CD8-positive, alpha-beta memory T cell (primary cell): Measurements from ENCODE around the gene KNDC1. TPM values are rescaled to one million over a fixed set of nuclear protein-coding genes. Genes with fewer than 3 reads are reported as not detected.
"Not testable (repeated sequence)": the region's sequence is repeated elsewhere in the genome, so short reads cannot be mapped to it uniquely, and the experiment has no call there.

Source experiments
- CTCF ChIA-PET: fragments of 350-600 bp; sonication (Branson Sonifier 250); formaldehyde crosslinking; loops from one replicate; lab custom pipeline; 2021; ENCODE audit warnings: antibody characterized with exemption; lab: Charles Lee
- POLR2A ChIA-PET: fragments of 350-600 bp; sonication (Branson Sonifier 250); formaldehyde crosslinking; loops from one replicate; lab custom pipeline; 2021; ENCODE audit warnings: antibody characterized with exemption; lab: Charles Lee
- DNase-seq, 5 donors: peaks; one replicate each; pipeline versions ENCODE4 v3.0.0 to v3.0.0-alpha.2; 2020 to 2022; ENCODE audit warnings: mixed read lengths in 1 of 5
- H3K27ac ChIP-seq: one replicate; pipeline ENCODE4 v1.7.0; 2013; ENCODE audit warnings: low read depth, mild to moderate bottlenecking, low read length, moderate library complexity
- H3K27me3 ChIP-seq: 2 replicates; pipeline ENCODE4 v1.7.0; 2013; ENCODE audit warnings: low read length, mild to moderate bottlenecking; ENCODE audit not compliant: insufficient read depth, poor library complexity, severe bottlenecking
- H3K36me3 ChIP-seq: 2 replicates; pipeline ENCODE4 v1.7.0; 2013; ENCODE audit warnings: mild to moderate bottlenecking, low read length, moderate library complexity; ENCODE audit not compliant: insufficient read depth
- H3K4me1 ChIP-seq: 2 replicates; pipeline ENCODE4 v1.7.0; 2013; ENCODE audit warnings: mild to moderate bottlenecking, low read length, moderate library complexity; ENCODE audit not compliant: insufficient read depth
- H3K4me3 ChIP-seq: 2 replicates; pipeline ENCODE4 v1.7.0; 2013; ENCODE audit warnings: mild to moderate bottlenecking, low read length
- H3K9me3 ChIP-seq: 2 replicates; pipeline ENCODE4 v1.7.0; 2013; ENCODE audit warnings: mild to moderate bottlenecking, low read length
- H3K27ac Mint-ChIP-seq, 8 donors: one replicate each; pipeline ENCODE4 v1.8.0; 2020 to 2021; ENCODE audit warnings: mixed read lengths in 8 of 8, mild to moderate bottlenecking in 6 of 8, inconsistent platforms in 3 of 8, moderate library complexity in 3 of 8
- H3K27me3 Mint-ChIP-seq, 2 donors: one replicate each; pipeline ENCODE4 v1.8.0; 2020 to 2021; ENCODE audit warnings: mixed read lengths in 2 of 2, mild to moderate bottlenecking in 1 of 2, moderate library complexity in 1 of 2
- H3K36me3 Mint-ChIP-seq, 3 donors: one replicate each; pipeline ENCODE4 v1.8.0; 2020 to 2021; ENCODE audit warnings: mixed read lengths in 3 of 3, inconsistent platforms in 1 of 3, mild to moderate bottlenecking in 1 of 3
- H3K4me1 Mint-ChIP-seq, 3 donors: one replicate each; pipeline ENCODE4 v1.8.0; 2020 to 2021; ENCODE audit warnings: mixed read lengths in 3 of 3, inconsistent platforms in 1 of 3, mild to moderate bottlenecking in 1 of 3
- H3K4me3 Mint-ChIP-seq, 7 donors: one replicate each; pipeline ENCODE4 v1.8.0; 2020 to 2021; ENCODE audit warnings: mixed read lengths in 7 of 7, mild to moderate bottlenecking in 6 of 7, moderate library complexity in 4 of 7, inconsistent platforms in 2 of 7
- H3K9me3 Mint-ChIP-seq, 5 donors: one replicate each; pipeline ENCODE4 v1.8.0; 2020 to 2022; ENCODE audit warnings: mixed read lengths in 5 of 5, mild to moderate bottlenecking in 3 of 5, moderate library complexity in 2 of 5, inconsistent platforms in 1 of 5
- polyA plus RNA-seq: library from polyadenylated mRNA; unstranded; fragments of 300-500 nt; fragmentation: Illumina TruSeq; gene quantifications from one replicate; pipeline ENCODE4 v1.2.3, GENCODE V29; 2021
- total RNA-seq, 2 experiments: library from RNA; stranded (reverse); gene quantifications; one replicate each; pipeline ENCODE4 v1.2.3, GENCODE V29; 2021

Gene KNDC1
- total and polyA plus RNA-seq, 3 experiments from 2014 or later, result 0.05 TPM; not detected in 2

GRCh38 chr10:133142523-133143199 is 17.4 kb upstream of the KNDC1 start:
- DNase-seq, result no peak
- H3K4me1 Mint-ChIP-seq, result peaks cover 0 to 11% (median 4%) of the 10 kb centered on the region in 3 donors
- H3K27me3 ChIP-seq, result peaks cover 4% of the 10 kb centered on the region
- H3K9me3 ChIP-seq, result no peaks in the 10 kb centered on the region
- H3K27me3 Mint-ChIP-seq, result peaks cover 19 to 43% of the 10 kb centered on the region in 2 donors
- H3K27ac ChIP-seq, result no peak overlapping the region
- no peak overlapping the region for H3K4me3 Mint-ChIP-seq
- H3K4me1 ChIP-seq, result no peaks in the 10 kb centered on the region
- H3K9me3 Mint-ChIP-seq, result peaks cover 3 to 5% (median 4%) of the 10 kb centered on the region in 5 donors
- H3K4me3 ChIP-seq, result no peak overlapping the region
- CTCF ChIA-PET, result interaction anchor here (1.1 to 2.7 kb wide), 5 partner anchors 16 to 187 kb away, joined by 3 to 10 read pairs (median 4); partner anchors contain the start of gene ADAM8
- peak overlapping the region in 1 of 8 donors; percentile 74 for H3K27ac Mint-ChIP-seq
- peaks cover 0 to 13% (median 0%) of the 10 kb centered on the region in 3 donors for H3K36me3 Mint-ChIP-seq
- POLR2A ChIA-PET, result no interaction called here
- H3K36me3 ChIP-seq, result no peaks in the 10 kb centered on the region

GRCh38 chr10:133143200-133143533 is 16.9 kb upstream of the KNDC1 start:
- H3K27me3 Mint-ChIP-seq, result peaks cover 19 to 48% of the 10 kb centered on the region in 2 donors
- peaks cover 4% of the 10 kb centered on the region for H3K27me3 ChIP-seq
- POLR2A ChIA-PET, result no interaction called here

GRCh38 chr10:133143546-133143945 is 16.5 kb upstream of the KNDC1 start:
- no peak for DNase-seq
- CTCF ChIA-PET, result interaction anchor here (0.7 to 2.7 kb wide), 7 partner anchors 8 to 186 kb away, joined by 3 to 10 read pairs (median 4); partner anchors contain the start of gene ADAM8
- peak overlapping the region in 1 of 7 donors; percentile 49 for H3K4me3 Mint-ChIP-seq
- peaks cover 3 to 9% (median 7%) of the 10 kb centered on the region in 5 donors for H3K9me3 Mint-ChIP-seq
- Histone ChIP-seq H3K27ac (no peak overlapping the region), H3K36me3 (no peaks in the 10 kb centered on the region), H3K9me3 (no peaks in the 10 kb centered on the region), H3K4me1 (no peaks in the 10 kb centered on the region), H3K27me3 (peaks cover 4% of the 10 kb centered on the region), H3K4me3 (no peak overlapping the region)
- H3K27ac Mint-ChIP-seq, result no peak overlapping the region
- peaks cover 21 to 52% of the 10 kb centered on the region in 2 donors for H3K27me3 Mint-ChIP-seq
- POLR2A ChIA-PET, result no interaction called here
- peaks cover 0 to 13% (median 0%) of the 10 kb centered on the region in 3 donors for H3K36me3 Mint-ChIP-seq
- peaks cover 0 to 11% (median 4%) of the 10 kb centered on the region in 3 donors for H3K4me1 Mint-ChIP-seq

More at GRCh38 chr10:133143200-133143533, 16.9 kb upstream of the KNDC1 start:
- Mint-ChIP-seq H3K4me1 (peaks cover 0 to 11% (median 4%) of the 10 kb centered on the region in 3 donors), H3K27ac (no peak overlapping the region), H3K36me3 (peaks cover 0 to 13% (median 0%) of the 10 kb centered on the region in 3 donors), H3K4me3 (no peak overlapping the region), H3K9me3 (peaks cover 3 to 9% (median 7%) of the 10 kb centered on the region in 5 donors)
- no peaks in the 10 kb centered on the region for H3K4me1 ChIP-seq
- no peaks in the 10 kb centered on the region for H3K9me3 ChIP-seq
- no peak for DNase-seq
- CTCF ChIA-PET, result interaction anchor here (0.7 to 2.7 kb wide), 7 partner anchors 8 to 187 kb away, joined by 3 to 10 read pairs (median 4); partner anchors contain the start of gene ADAM8
- no peak overlapping the region for H3K27ac ChIP-seq
- H3K36me3 ChIP-seq, result no peaks in the 10 kb centered on the region
- H3K4me3 ChIP-seq, result no peak overlapping the region

DNA sequence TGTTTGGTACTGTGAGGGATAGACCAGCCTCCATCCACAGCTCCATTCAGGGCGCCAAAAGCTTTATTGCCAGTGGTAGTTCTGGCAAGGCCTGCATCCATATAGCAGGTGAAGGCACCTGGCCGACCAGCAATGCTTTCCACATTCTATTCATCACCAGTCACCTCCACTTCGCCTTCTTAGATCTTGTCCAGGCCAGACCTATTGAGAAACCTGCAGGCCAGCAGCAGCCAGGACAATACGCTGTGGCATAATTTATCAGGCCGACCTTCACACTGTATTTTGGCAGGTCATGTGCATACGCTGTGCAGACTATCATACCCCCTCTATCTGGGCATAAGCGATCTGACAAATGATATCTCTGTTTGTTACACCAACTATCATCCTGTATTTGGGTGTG is 15.2 kb upstream of the KNDC1 start:
- Mint-ChIP-seq H3K9me3 (peaks cover 3 to 10% (median 9%) of the 10 kb centered on the region in 5 donors), H3K36me3 (peaks cover 0 to 13% (median 0%) of the 10 kb centered on the region in 3 donors), H3K4me1 (peaks cover 0 to 11% (median 4%) of the 10 kb centered on the region in 3 donors), H3K4me3 (peak overlapping the region in 1 of 7 donors; percentile 8), H3K27ac (no peak overlapping the region), H3K27me3 (peaks cover 29 to 64% of the 10 kb centered on the region in 2 donors)
- Histone ChIP-seq H3K36me3 (no peaks in the 10 kb centered on the region), H3K4me1 (no peaks in the 10 kb centered on the region), H3K9me3 (no peaks in the 10 kb centered on the region), H3K27ac (no peak overlapping the region), H3K27me3 (peaks cover 4% of the 10 kb centered on the region), H3K4me3 (no peak overlapping the region)
- POLR2A ChIA-PET, result no interaction called here
- CTCF ChIA-PET, result interaction anchor here (2.0 to 2.7 kb wide), 2 partner anchors 131 to 185 kb away, joined by 5 to 10 read pairs; partner anchors contain the start of gene ADAM8
- no peak for DNase-seq

DNA sequence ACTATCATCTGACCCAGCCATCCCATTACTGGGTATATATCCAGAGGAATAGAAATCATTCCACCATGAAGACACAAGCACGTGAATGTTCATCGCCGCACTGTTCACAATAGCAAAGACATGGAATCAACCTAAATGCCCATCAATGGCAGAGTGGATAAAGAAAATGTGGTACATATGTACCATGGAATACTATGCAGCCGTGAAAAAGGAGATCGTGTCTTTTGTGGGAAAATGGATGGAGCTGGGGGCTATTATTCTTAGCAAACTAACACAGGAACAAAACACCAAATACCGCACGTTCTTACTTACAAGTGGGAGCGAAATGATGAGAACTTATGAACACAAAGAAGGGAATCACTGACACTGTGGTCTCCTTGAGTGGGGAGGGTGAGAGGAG is 9.8 kb upstream of the KNDC1 start:
- no peaks in the 10 kb centered on the region for H3K4me1 ChIP-seq
- H3K36me3 ChIP-seq, result no peaks in the 10 kb centered on the region
- Mint-ChIP-seq H3K4me1 (no peaks in the 10 kb centered on the region), H3K9me3 (peaks cover 3 to 11% (median 9%) of the 10 kb centered on the region in 5 donors), H3K27me3 (peaks cover 19 to 60% of the 10 kb centered on the region in 2 donors), H3K27ac (no peak overlapping the region), H3K36me3 (peaks cover 0 to 13% (median 0%) of the 10 kb centered on the region in 3 donors), H3K4me3 (no peak overlapping the region)
- POLR2A ChIA-PET, result no interaction called here
- no peak overlapping the region for H3K4me3 ChIP-seq
- H3K9me3 ChIP-seq, result no peaks in the 10 kb centered on the region
- peaks cover 4% of the 10 kb centered on the region for H3K27me3 ChIP-seq
- H3K27ac ChIP-seq, result no peak overlapping the region
- CTCF ChIA-PET, result no interaction called here
- DNase-seq, result no peak

- POLR2A ChIA-PET, result no interaction called here
- CTCF ChIA-PET, result no interaction called here
- H3K36me3 Mint-ChIP-seq, result peaks cover 0 to 13% (median 0%) of the 10 kb centered on the region in 3 donors
Observed at GRCh38 chr10:133150656-133151055, 9.4 kb upstream of the KNDC1 start.

DNA sequence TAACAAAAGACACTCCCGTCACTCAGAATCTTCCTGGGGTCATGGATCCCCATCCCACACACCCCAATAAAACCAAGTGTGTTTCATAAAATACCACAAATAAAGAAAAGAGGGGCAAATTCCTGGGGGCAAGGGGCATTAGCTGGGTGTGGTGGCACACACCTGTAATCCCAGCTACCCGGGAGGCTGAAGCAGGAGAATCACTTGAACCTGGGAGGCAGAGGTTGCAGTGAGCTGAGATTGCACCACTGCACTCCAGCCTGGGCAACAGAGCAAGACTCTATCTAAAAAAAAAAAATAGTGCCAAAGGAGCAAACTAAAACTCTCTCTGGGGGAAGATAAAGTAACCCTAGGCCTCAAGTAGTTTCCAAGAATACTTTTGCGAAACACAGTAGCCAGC is 8.9 kb upstream of the KNDC1 start:
- H3K4me1 Mint-ChIP-seq, H3K9me3 ChIP-seq, CTCF ChIA-PET, H3K27ac Mint-ChIP-seq, DNase-seq, H3K4me3 ChIP-seq, H3K27me3 ChIP-seq, H3K36me3 ChIP-seq, POLR2A ChIA-PET, H3K4me3 Mint-ChIP-seq, H3K4me1 ChIP-seq, H3K27ac ChIP-seq: not testable (repeated sequence)
- peaks cover 3 to 11% (median 9%) of the 10 kb centered on the region in 5 donors for H3K9me3 Mint-ChIP-seq
- peaks cover 0 to 13% (median 0%) of the 10 kb centered on the region in 3 donors for H3K36me3 Mint-ChIP-seq
- peaks cover 17 to 55% of the 10 kb centered on the region in 2 donors for H3K27me3 Mint-ChIP-seq

More at GRCh38 chr10:133150656-133151055, 9.4 kb upstream of the KNDC1 start:
- H3K9me3 ChIP-seq, result no peaks in the 10 kb centered on the region
- H3K4me3 ChIP-seq, result no peak overlapping the region
- no peak overlapping the region for H3K27ac ChIP-seq
- H3K27me3 ChIP-seq, result peaks cover 4% of the 10 kb centered on the region
- H3K36me3 ChIP-seq, result no peaks in the 10 kb centered on the region
- peaks cover 3 to 11% (median 9%) of the 10 kb centered on the region in 5 donors for H3K9me3 Mint-ChIP-seq
- H3K27me3 Mint-ChIP-seq, result peaks cover 17 to 56% of the 10 kb centered on the region in 2 donors
- no peak for DNase-seq
- H3K27ac Mint-ChIP-seq, result no peak overlapping the region
- H3K4me3 Mint-ChIP-seq, result no peak overlapping the region
- no peaks in the 10 kb centered on the region for H3K4me1 ChIP-seq
- no peaks in the 10 kb centered on the region for H3K4me1 Mint-ChIP-seq

DNA sequence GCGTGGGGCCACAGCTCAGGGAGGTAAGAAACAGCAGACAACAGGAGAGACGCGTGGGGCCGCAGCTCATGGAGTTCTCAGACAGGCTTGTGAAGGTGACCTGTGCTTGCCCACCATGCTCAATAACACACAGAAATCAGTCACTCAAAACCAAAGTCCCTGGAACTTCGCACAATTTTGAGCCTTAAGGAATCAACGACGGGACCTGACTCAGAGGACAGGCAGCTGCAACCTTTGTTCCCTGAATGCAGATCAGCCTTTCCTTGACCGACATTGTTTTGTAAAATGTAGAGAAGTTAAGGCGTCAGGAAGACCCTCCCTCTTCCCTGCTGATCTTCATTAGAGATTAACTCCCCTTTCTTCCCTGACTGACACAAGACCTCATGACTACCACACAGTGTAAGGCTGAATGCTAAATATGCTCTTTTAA is 8.5 kb upstream of the KNDC1 start:
- no peaks in the 10 kb centered on the region for H3K36me3 ChIP-seq
- H3K4me1 ChIP-seq, result no peaks in the 10 kb centered on the region
- peaks cover 3 to 11% (median 9%) of the 10 kb centered on the region in 5 donors for H3K9me3 Mint-ChIP-seq
- no peak overlapping the region for H3K4me3 Mint-ChIP-seq
- H3K27me3 ChIP-seq, result peaks cover 4% of the 10 kb centered on the region
- H3K4me3 ChIP-seq, result no peak overlapping the region
- ChIA-PET POLR2A (no interaction called here), CTCF (no interaction called here)
- H3K27me3 Mint-ChIP-seq, result peaks cover 17 to 51% of the 10 kb centered on the region in 2 donors
- H3K36me3 Mint-ChIP-seq, result peaks cover 0 to 9% (median 0%) of the 10 kb centered on the region in 3 donors
- no peak for DNase-seq
- no peaks in the 10 kb centered on the region for H3K4me1 Mint-ChIP-seq
- H3K27ac ChIP-seq, result no peak overlapping the region
- no peaks in the 10 kb centered on the region for H3K9me3 ChIP-seq
- peak overlapping the region in 1 of 8 donors; percentile 68 for H3K27ac Mint-ChIP-seq
